CD14-positive monocyte (primary cell): Measurements from ENCODE around the gene PAEP. TPM values are rescaled to one million over a fixed set of nuclear protein-coding genes. Genes with fewer than 3 reads are reported as not detected.

Source experiments
- DNase-seq, 3 donors: peaks; one replicate each; pipeline ENCODE4 v3.0.0-alpha.2; 2011 to 2022
- H2AFZ ChIP-seq: 2 replicates; pipeline ENCODE4 v1.6.0; 2012; ENCODE audit warnings: mild to moderate bottlenecking, low read depth, low read length, inconsistent platforms; ENCODE audit not compliant: insufficient read depth, poor library complexity, severe bottlenecking
- H3K27ac ChIP-seq, 2 donors: 1 replicate in 1 of 2; 2 replicates in 1 of 2; pipeline ENCODE4 v1.5.1; 2012 to 2013; ENCODE audit warnings: low read length in 2 of 2, control low read depth in 1 of 2, inconsistent platforms in 1 of 2, low read depth in 1 of 2, mild to moderate bottlenecking in 1 of 2
- H3K27me3 ChIP-seq, 2 donors: one replicate each; pipeline versions ENCODE4 v1.6.0 to v1.6.1; 2011 to 2013; ENCODE audit warnings: low read length in 2 of 2; ENCODE audit not compliant: control insufficient read depth in 2 of 2, insufficient read depth in 2 of 2
- H3K36me3 ChIP-seq, 2 donors: replicated peaks in 1 of 2; 1 replicate in 1 of 2; 2 replicates in 1 of 2; pipeline versions ENCODE4 v1.5.1 to v1.6.1; 2012 to 2013; ENCODE audit warnings: low read length in 2 of 2, control low read depth in 1 of 2, inconsistent platforms in 1 of 2, mild to moderate bottlenecking in 1 of 2; ENCODE audit not compliant: insufficient read depth in 2 of 2, control insufficient read depth in 1 of 2
- H3K4me1 ChIP-seq, 2 donors: 1 replicate in 1 of 2; 2 replicates in 1 of 2; pipeline versions ENCODE4 v1.5.1 to v1.6.1; 2012 to 2013; ENCODE audit warnings: low read length in 2 of 2, control low read depth in 1 of 2, inconsistent platforms in 1 of 2, mild to moderate bottlenecking in 1 of 2, moderate library complexity in 1 of 2; ENCODE audit not compliant: insufficient read depth in 2 of 2, control insufficient read depth in 1 of 2
- H3K4me2 ChIP-seq: replicated peaks from 2 replicates; pipeline ENCODE3; 2012; ENCODE audit warnings: low read length, moderate library complexity, mild to moderate bottlenecking; ENCODE audit not compliant: poor library complexity, severe bottlenecking; ENCODE audit errors: extremely low read depth
- H3K4me3 ChIP-seq, 3 experiments: fragments of 200-600 bp in 1 of 3; sonication (generic) in 1 of 3; replicated peaks in 1 of 3; 1 replicate in 2 of 3; 2 replicates in 1 of 3; pipeline ENCODE4 v1.5.1; 2011 to 2013; ENCODE audit warnings: low read length in 3 of 3, mild to moderate bottlenecking in 3 of 3, control low read depth in 2 of 3, low read depth in 2 of 3, inconsistent platforms in 1 of 3, moderate library complexity in 1 of 3
- H3K79me2 ChIP-seq: 2 replicates; pipeline ENCODE4 v1.6.0; 2012; ENCODE audit warnings: mild to moderate bottlenecking, control low read depth, inconsistent platforms, low read length, moderate library complexity; ENCODE audit not compliant: insufficient read depth
- H3K9ac ChIP-seq: 2 replicates; pipeline ENCODE4 v1.6.0; 2017; ENCODE audit warnings: low read length, mild to moderate bottlenecking; ENCODE audit not compliant: insufficient read depth, poor library complexity, severe bottlenecking
- H3K9me3 ChIP-seq, 2 donors: replicated peaks in 1 of 2; 1 replicate in 1 of 2; 2 replicates in 1 of 2; pipeline versions ENCODE4 v1.5.1 to v1.6.1; 2012 to 2013; ENCODE audit warnings: low read length in 2 of 2, control low read depth in 1 of 2; ENCODE audit not compliant: control insufficient read depth in 1 of 2, insufficient read depth in 1 of 2
- H4K20me1 ChIP-seq: 2 replicates; pipeline ENCODE4 v1.6.0; 2012; ENCODE audit warnings: mild to moderate bottlenecking, low read length, control low read depth, moderate library complexity; ENCODE audit not compliant: insufficient read depth
- H3K27ac Mint-ChIP-seq, 7 donors: one replicate each; pipeline ENCODE4 v1.8.0; 2020; ENCODE audit warnings: mild to moderate bottlenecking in 7 of 7, mixed read lengths in 7 of 7, moderate library complexity in 6 of 7, inconsistent platforms in 2 of 7
- H3K27me3 Mint-ChIP-seq, 3 donors: one replicate each; pipeline ENCODE4 v1.8.0; 2021 to 2022; ENCODE audit warnings: low read depth in 3 of 3, mild to moderate bottlenecking in 3 of 3, mixed read lengths in 3 of 3, moderate library complexity in 3 of 3, inconsistent platforms in 1 of 3
- H3K36me3 Mint-ChIP-seq, 2 donors: one replicate each; pipeline ENCODE4 v1.8.0; 2020; ENCODE audit warnings: mixed read lengths in 2 of 2, inconsistent platforms in 1 of 2, mild to moderate bottlenecking in 1 of 2
- H3K4me1 Mint-ChIP-seq: one replicate; pipeline ENCODE4 v1.8.0; 2020; ENCODE audit warnings: mild to moderate bottlenecking, mixed read lengths
- H3K4me3 Mint-ChIP-seq, 2 donors: one replicate each; pipeline ENCODE4 v1.8.0; 2020; ENCODE audit warnings: mild to moderate bottlenecking in 2 of 2, mixed read lengths in 2 of 2, moderate library complexity in 1 of 2
- H3K9me3 Mint-ChIP-seq, 7 donors: one replicate each; pipeline ENCODE4 v1.8.0; 2020 to 2022; ENCODE audit warnings: mixed read lengths in 7 of 7, mild to moderate bottlenecking in 6 of 7, moderate library complexity in 6 of 7, inconsistent platforms in 2 of 7
- CTCF ChIP-seq: fragments of 200-600 bp; IDR thresholded peaks from one replicate; pipeline ENCODE4 v1.8.0; 2022; ENCODE audit warnings: antibody characterized with exemption, mild to moderate bottlenecking
- WGBS: methylation state at CpG from one replicate; pipeline ENCODE4 v1.1.5; 2013; ENCODE audit warnings: missing lambda C conversion rate; ENCODE audit not compliant: insufficient coverage; 5-methylcytosine and 5-hydroxymethylcytosine counted together
- intact Hi-C, 2 donors: fragments of 100-400 bp; cut with micrococcal nuclease; formaldehyde crosslinking; loops; one replicate each; pipeline versions ENCODE4 v1.15.0 to v1.15.1; 2023
- polyA plus RNA-seq, 3 donors: library from polyadenylated mRNA; depleted of rRNA in 1 of 3; unstranded in 2 of 3; stranded (reverse) in 1 of 3; fragments of 300-500 nt in 2 of 3; fragments of >200 nt in 1 of 3; fragmentation: Illumina TruSeq in 2 of 3; gene quantifications; 1 replicate in 2 of 3; 2 replicates in 1 of 3; pipeline ENCODE4 v1.2.3, GENCODE V29; 2012 to 2021

The PAEP gene
- polyA plus RNA-seq, 3 donors = not detected

GRCh38 chr9:135514342-135515082, 47.0 kb upstream of the PAEP start:
- DNase-seq = no peak
- intact Hi-C loops = no loop called here
- H3K27me3 ChIP-seq = no peaks in the 10 kb centered on the region
- H3K9ac ChIP-seq = no peak overlapping the region
- H3K79me2 ChIP-seq = no peaks in the 10 kb centered on the region
- H2AFZ ChIP-seq = no peak overlapping the region
- H3K4me3 Mint-ChIP-seq = no peak overlapping the region
- H3K27me3 Mint-ChIP-seq = peaks cover 13 to 21% (median 19%) of the 10 kb centered on the region in 3 donors
- peaks cover 5% of the 10 kb centered on the region for H3K4me1 Mint-ChIP-seq
- H3K27ac Mint-ChIP-seq = no peak overlapping the region
- peaks cover 0 to 7% (median 2%) of the 10 kb centered on the region in 7 donors for H3K9me3 Mint-ChIP-seq
- no peak overlapping the region for H3K4me2 ChIP-seq
- no peaks in the 10 kb centered on the region for H3K36me3 Mint-ChIP-seq
- 92% methylated on average over 3 of the region's 17 CpGs for WGBS
- no peaks in the 10 kb centered on the region for H4K20me1 ChIP-seq
- no peak overlapping the region for H3K4me3 ChIP-seq
- H3K9me3 ChIP-seq = no peaks in the 10 kb centered on the region
- TF ChIP-seq CTCF = no peak
- H3K4me1 ChIP-seq = no peaks in the 10 kb centered on the region
- H3K36me3 ChIP-seq = no peaks in the 10 kb centered on the region
- no peak overlapping the region for H3K27ac ChIP-seq

GRCh38 chr9:135515083-135515951, 46.2 kb upstream of the PAEP start:
- DNase-seq = no peak
- H2AFZ ChIP-seq = no peak overlapping the region
- 88% methylated on average over 23 of the region's 31 CpGs for WGBS

More at GRCh38 chr9:135515083-135515951, 46.2 kb upstream of the PAEP start:
- Histone ChIP-seq H3K79me2 (no peaks in the 10 kb centered on the region), H3K36me3 (no peaks in the 10 kb centered on the region), H3K4me2 (no peak overlapping the region), H4K20me1 (no peaks in the 10 kb centered on the region), H3K27me3 (no peaks in the 10 kb centered on the region), H3K9ac (no peak overlapping the region), H3K4me1 (no peaks in the 10 kb centered on the region), H3K4me3 (no peak overlapping the region), H3K27ac (no peak overlapping the region), H3K9me3 (no peaks in the 10 kb centered on the region)
- Mint-ChIP-seq H3K27ac (no peak overlapping the region), H3K4me1 (peaks cover 5% of the 10 kb centered on the region), H3K27me3 (peaks cover 13 to 21% (median 21%) of the 10 kb centered on the region in 3 donors), H3K9me3 (no peaks in the 10 kb centered on the region), H3K4me3 (no peak overlapping the region), H3K36me3 (no peaks in the 10 kb centered on the region)
- TF ChIP-seq CTCF = no peak
- intact Hi-C loops = no loop called here
